NCI-H524 (cell line): Measurements from ENCODE around the gene ZNF394.
A peak's percentile ranks its signal among the peaks of the same experiment; 100 is the strongest.

ENCODE experiments used
- DNase-seq, 2 experiments: peaks; one replicate each; lab custom pipeline; 2025; lab: John Stamatoyannopoulos, UW

ZNF394 gene

GRCh38 chr7:99493823-99494222 is 6.3 kb downstream of the ZNF394 start:
- no peak for DNase-seq

DNA sequence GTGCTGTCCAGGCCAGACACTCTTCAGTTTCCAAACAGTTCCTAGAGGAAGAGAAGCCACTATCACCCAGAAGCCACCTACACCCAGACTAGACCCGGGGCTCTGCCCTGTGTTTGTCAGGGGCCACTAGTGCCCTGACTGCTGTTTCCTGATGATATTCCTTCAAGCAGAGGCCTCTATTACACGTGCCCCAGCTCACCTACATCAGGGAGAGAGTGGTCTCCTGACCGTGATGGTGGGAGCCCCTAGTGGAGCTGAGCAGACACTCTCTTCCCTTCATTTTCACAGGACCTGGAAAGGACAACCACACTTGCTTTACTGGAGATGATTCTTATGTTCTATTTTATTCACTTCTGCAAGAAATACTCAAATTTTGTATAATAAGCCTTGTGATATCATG is 9.2 kb downstream of the ZNF394 start:
- no peak for DNase-seq

DNA sequence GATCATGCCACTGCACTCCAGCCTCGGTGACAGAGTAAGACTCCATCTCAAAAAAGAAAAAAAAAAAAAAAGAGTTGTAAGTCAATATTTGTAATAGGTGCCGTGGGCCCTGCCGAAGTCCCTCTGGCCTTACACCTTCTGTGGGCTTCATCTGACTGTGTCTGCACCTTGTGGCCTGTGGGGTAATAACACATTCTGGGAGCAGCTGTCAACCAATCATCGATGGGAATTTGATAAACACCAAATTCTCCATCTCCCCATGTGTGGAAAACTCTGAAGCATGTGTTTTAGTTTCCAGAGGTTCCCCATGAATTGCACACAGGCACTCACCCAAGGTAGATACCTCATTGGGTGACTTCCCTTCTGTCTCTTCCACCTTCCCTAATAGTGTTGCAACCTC is 10.8 kb downstream of the ZNF394 start:
- DNase-seq, result no peak

GRCh38 chr7:99485094-99485493 is 15.0 kb downstream of the ZNF394 start:
- DNase-seq, result no peak

DNA sequence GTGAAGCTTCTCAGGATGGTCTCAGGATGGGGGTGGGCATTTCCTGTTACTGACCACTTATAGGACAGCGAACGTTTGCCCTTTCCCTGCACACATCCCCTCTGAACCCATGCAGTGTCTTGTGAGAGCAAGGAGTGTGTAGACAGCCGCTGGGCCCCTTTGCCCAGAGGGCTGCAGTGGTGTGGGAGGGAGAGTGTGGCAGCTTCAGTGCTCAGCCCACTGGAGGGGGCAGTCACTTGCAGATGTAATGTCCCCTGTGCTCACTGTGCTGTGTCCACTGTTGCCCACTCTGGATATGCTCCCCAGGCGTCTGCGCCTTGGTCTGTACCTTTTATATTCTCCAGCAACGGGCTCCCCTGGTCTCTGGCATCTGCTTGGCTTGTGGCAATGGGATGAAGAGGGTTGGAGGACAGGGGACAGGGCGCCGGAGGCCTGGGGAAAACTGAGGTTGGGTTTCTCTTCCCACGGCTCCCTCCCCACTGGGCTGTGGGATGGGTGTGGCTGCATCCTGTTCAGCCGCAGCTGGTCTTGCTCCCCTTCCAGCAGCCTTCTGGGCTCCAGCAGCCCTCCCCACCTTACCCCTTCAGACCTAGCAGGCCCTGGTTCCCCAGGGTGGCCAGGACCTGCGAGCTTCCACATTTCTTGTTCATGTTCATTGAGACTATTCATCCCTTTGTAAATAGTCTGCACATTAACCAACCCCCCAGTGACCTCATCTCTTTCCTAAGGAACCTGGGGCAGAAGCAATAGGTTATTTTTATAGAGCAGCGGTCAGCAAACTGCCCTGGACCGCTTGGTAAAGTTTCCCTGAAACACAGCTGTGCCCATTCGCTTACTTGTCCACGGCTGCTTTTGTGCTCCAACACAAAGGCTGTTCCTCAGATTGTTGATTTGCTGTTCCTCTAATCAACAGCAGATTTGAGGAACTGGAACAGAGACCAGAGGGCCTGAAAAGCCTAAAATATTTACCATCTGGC is 21.3 kb downstream of the ZNF394 start:
- DNase-seq, result no peak

- DNase-seq, result no peak
Measured at GRCh38 chr7:99476107-99476506, 24.0 kb downstream of the ZNF394 start.

- no peak for DNase-seq
Measured at GRCh38 chr7:99473315-99473596, 26.8 kb downstream of the ZNF394 start.

GRCh38 chr7:99472561-99473314 is 27.3 kb downstream of the ZNF394 start, which contains the start of gene ZNF789:
Gene ZNF789 (plus strand): TSS chr7:99472890. CDS start chr7:99476457, 3,567 bp downstream.
- DNase-seq, result peak; percentile 95

DNA sequence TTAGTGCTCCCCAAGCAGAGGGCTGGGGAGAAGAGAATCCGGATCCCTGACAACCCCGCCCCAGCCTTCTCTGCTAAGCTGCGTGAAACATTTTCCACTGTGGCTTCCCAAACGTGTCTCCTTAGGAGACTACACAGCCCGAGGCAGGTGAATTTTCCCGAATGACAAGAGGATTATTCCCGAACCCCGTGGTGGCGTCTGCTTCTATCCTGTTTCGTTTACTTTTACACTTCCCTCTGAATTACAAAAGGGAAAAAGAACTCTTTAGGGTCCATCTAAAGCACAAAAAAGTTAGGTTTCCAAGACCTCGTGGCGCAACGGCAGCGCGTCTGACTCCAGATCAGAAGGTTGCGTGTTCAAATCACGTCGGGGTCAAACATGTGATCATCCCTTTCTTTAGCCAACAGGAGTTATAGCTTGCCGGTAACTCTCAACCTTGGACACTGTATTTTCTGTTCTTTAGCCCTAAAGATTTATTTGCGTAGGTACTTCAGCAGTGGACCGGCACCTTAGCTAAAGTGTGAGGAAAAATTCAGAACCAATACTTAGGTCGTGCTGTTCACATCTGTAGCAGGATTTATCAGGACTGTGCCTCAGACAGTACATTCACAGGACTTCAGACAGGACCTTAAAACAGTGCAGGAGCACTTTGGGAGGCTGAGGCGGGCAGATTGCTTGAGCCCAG is 30.6 kb downstream of the ZNF394 start:
- no peak for DNase-seq

DNA sequence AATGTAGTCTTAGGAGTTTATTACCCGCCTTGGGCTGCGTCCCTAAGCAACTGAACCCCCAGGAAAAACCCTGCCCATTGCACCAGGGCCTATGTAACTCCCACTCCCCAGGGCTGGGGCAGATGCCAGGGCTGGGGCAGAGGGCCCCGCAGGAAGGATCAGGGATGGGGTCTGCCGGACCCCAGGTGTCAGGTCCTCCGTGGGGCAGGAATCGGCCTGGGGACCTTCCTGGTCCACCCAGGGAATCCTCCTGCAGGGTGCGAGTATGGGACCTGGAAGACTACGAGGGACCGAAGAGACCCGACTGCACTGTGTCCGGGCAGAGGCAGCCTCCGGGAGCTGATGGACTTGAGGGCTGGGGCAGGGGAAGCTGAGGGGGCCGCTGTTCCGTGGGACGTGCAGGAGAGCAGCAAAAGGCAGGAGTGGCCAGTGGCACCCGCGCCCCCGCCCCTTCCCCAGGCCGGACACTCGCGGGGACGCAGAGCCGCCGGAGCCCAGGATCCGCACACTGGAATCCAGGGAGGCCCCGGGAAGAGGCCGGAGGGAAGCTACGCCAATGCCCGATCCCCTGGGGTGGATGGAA is 31.7 kb downstream of the ZNF394 start:
- DNase-seq, result no peak

DNA sequence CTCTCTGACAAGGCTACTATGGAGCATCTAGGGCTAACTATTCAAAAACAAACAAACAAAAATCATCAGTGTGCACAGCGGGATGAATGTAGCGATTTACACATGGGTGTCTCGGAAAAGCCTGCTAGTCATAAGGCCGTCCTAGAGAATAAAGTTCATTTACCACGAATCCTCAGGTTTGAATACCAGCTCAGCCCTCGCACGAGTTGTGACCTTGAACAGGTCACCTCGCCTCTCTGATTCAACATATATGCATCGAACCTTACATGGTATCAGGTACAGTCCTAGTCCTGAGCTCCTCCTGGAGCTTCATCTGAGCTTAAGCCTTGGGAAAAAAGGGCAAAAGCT is 34.7 kb downstream of the ZNF394 start:
- no peak for DNase-seq

GRCh38 chr7:99461221-99461620 is 38.9 kb downstream of the ZNF394 start:
- DNase-seq, result no peak

GRCh38 chr7:99460651-99461050 is 39.4 kb downstream of the ZNF394 start:
- no peak for DNase-seq

GRCh38 chr7:99459087-99459486 is 41.0 kb downstream of the ZNF394 start:
- DNase-seq, result no peak

- no peak for DNase-seq
Measured at GRCh38 chr7:99457650-99458493, 42.2 kb downstream of the ZNF394 start.

- no peak for DNase-seq
Measured at GRCh38 chr7:99457050-99457649, 42.9 kb downstream of the ZNF394 start.

- no peak for DNase-seq
Measured at GRCh38 chr7:99456288-99456687, 43.8 kb downstream of the ZNF394 start.

DNA sequence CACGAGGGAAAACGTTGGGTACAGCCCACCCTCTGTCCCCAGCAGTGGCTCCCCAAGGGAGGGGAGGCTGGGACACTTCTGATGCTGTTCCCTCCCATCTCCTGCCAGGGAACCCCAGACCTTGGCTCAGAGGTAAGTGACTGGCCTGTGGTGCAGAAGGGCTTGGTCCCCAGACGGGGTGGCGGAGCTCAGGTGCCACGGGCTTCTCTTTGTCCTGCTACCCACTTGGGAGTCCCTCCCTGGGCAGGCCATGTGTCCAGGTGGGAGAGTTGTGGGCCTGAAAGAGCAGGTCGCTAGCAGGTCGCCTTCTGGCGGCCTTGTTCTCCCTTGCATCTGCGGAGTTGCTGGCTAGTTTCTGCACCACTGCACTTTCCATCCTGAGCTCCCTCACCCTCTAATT is 44.2 kb downstream of the ZNF394 start:
- no peak for DNase-seq

DNA sequence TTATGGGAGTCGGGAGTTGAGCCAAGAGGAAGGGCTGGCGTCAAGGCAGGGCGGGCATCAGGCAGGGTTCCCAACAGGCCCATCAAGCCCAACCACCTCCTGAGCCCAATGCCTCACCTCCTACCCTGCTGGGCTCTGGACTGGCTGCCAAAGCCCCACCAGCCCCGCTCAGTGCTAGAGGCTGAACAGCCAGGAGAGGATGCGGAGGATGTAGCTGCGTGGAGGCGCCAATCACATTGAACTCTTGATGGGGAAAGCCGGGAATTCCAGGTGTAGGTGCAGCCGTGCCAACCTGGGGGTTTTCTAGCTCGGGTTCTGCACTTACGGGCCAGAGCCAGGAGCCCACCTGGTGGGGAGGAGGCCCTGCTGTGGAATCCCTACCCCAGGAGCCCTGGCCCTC is 47.0 kb downstream of the ZNF394 start:
- DNase-seq, result no peak

- no peak for DNase-seq
Measured at GRCh38 chr7:99452541-99452940, 47.5 kb downstream of the ZNF394 start.

DNA sequence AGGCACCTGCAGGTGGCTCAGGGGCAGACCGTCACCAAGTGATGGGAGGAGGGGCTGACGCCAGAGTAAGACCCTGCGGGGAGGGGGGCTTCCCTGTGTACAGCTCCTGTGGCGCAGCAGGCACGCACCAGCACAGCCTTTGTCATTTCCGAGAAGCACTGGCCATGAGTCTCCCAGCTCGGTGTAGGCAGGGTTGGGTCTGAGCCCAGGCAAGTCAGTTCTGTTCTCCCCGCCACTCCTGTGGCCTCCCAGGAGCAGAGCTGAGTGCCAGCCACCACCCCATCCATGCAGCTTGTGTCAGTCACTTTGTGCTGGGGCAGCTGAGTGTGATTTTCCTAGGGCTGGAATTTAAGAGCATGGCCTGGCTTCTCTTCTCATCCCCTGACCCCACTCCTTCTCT is 48.1 kb downstream of the ZNF394 start:
- no peak for DNase-seq
